ENCODE results near the gene TMEM47. TPM values are rescaled to one million over a fixed set of nuclear protein-coding genes. Genes with fewer than 3 reads are reported as not detected.

TMEM47 gene
- polyA plus RNA-seq, 1 donor (not counting 4 experiments of a cell fraction or from before 2014, with no cell fraction given): 0.16 TPM

DNA sequence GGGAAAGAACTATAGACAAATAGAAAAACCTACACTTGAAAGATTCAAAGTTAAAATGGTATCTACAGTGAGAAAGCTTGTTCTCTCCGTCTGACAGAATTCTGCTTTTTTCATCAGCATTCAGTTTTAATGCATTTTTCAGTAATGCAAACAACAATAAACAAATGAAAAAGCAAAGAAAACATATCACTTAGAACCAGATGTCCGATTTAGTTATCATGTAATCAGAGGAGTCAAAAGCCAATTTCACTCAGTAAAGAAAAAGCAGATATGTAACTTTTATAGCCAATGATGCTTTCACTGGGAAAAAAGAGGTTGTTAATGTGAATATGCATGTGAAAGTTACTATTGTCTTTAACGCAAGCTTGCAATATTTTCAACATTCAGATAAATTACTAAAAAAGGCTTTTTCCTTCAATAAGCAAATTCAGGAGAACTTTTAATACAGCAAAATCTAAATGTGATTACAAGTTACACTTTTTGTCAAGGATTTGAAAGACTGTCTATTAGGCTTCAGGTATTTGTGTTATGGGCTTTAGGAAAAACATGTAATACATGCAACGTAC is 70.7 kb downstream of the TMEM47 start:
- FAIRE-seq (no peak), DNase-seq (ENCODE audit: low read depth, low spot score) (no peak)
- no peak overlapping the region for H3K27ac ChIP-seq (ENCODE audit: control insufficient read depth, insufficient read depth, low read length)
- H3K4me3 ChIP-seq (ENCODE audit: control insufficient read depth in 2 of 3, extremely low read depth in 1 of 3, insufficient read depth in 2 of 3, low read depth in 1 of 3, low read length in 3 of 3): no peak overlapping the region
- no peaks in the 10 kb centered on the region for H4K20me1 ChIP-seq (ENCODE audit: control insufficient read depth, extremely low read depth, insufficient read depth, low read length)
- no peaks in the 10 kb centered on the region for H3K9me1 ChIP-seq (ENCODE audit: control insufficient read depth, extremely low read depth, insufficient read depth, low read length)
- H3K9ac ChIP-seq (ENCODE audit: control insufficient read depth, extremely low read depth, insufficient read depth, low read length): no peak overlapping the region
- H3K79me2 ChIP-seq (ENCODE audit: control insufficient read depth, insufficient read depth, low read length): no peaks in the 10 kb centered on the region
- H3K9me3 ChIP-seq (ENCODE audit: control insufficient read depth, low read depth, low read length): no peaks in the 10 kb centered on the region
- no peaks in the 10 kb centered on the region for H3K27me3 ChIP-seq (ENCODE audit: control insufficient read depth, extremely low read depth, insufficient read depth, low read length)
- dilution Hi-C loops (cut with MboI; ENCODE audit: extremely low pct_ligation_motif_present, low sequenced_read_pairs): no loop called here
- no peak overlapping the region for H2AFZ ChIP-seq (ENCODE audit: control insufficient read depth, low read length)
- H3K36me3 ChIP-seq (ENCODE audit: control insufficient read depth in 2 of 2, extremely low read depth in 1 of 2, insufficient read depth in 2 of 2, low read length in 2 of 2): no peaks in the 10 kb centered on the region
- no peaks in the 10 kb centered on the region for H3K4me1 ChIP-seq (ENCODE audit: control insufficient read depth, extremely low read depth, insufficient read depth, low read length)
- H3K4me2 ChIP-seq (ENCODE audit: control insufficient read depth, extremely low read depth, insufficient read depth, low read depth, low read length): no peak overlapping the region
- TF ChIP-seq, protein P1, sequence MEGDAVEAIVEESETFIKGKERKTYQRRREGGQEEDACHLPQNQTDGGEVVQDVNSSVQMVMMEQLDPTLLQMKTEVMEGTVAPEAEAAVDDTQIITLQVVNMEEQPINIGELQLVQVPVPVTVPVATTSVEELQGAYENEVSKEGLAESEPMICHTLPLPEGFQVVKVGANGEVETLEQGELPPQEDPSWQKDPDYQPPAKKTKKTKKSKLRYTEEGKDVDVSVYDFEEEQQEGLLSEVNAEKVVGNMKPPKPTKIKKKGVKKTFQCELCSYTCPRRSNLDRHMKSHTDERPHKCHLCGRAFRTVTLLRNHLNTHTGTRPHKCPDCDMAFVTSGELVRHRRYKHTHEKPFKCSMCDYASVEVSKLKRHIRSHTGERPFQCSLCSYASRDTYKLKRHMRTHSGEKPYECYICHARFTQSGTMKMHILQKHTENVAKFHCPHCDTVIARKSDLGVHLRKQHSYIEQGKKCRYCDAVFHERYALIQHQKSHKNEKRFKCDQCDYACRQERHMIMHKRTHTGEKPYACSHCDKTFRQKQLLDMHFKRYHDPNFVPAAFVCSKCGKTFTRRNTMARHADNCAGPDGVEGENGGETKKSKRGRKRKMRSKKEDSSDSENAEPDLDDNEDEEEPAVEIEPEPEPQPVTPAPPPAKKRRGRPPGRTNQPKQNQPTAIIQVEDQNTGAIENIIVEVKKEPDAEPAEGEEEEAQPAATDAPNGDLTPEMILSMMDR (optimal IDR thresholded peaks at IDR 0.05 in 1 of 3, IDR thresholded peaks at IDR 0.05 in 1 of 3, conservative IDR thresholded peaks at IDR 0.05 in 1 of 3; ENCODE audit: extremely low read depth in 1 of 3, insufficient read depth in 2 of 3, low read length in 3 of 3): no peak
- TF ChIP-seq EZH2 (IDR thresholded peaks at IDR 0.05; ENCODE audit: low read length): no peak

DNA sequence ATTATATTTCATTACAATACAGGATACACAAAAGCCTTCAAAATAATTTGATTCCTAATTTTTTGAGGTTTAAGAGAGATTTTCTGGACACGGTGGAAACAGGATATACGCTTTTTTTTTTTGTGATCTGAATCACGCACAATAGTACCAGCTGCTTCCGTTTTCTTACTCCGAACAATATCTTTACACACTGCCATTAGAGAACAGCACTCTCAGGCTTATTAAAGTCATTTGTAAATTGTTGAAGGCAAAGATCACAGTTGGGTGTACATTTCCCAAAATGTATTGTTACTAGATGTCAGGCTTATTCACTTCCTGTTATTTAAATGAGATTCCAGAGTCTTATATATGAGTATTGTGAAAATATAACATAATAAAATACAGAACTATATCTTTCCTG is 71.5 kb downstream of the TMEM47 start:
- dilution Hi-C loops (cut with MboI; ENCODE audit: extremely low pct_ligation_motif_present, low sequenced_read_pairs): no loop called here
- Histone ChIP-seq H3K27ac (ENCODE audit: control insufficient read depth, insufficient read depth, low read length) (no peak overlapping the region), H3K9me1 (ENCODE audit: control insufficient read depth, extremely low read depth, insufficient read depth, low read length) (no peaks in the 10 kb centered on the region), H3K79me2 (ENCODE audit: control insufficient read depth, insufficient read depth, low read length) (no peaks in the 10 kb centered on the region), H4K20me1 (ENCODE audit: control insufficient read depth, extremely low read depth, insufficient read depth, low read length) (no peaks in the 10 kb centered on the region), H2AFZ (ENCODE audit: control insufficient read depth, low read length) (no peak overlapping the region), H3K9me3 (ENCODE audit: control insufficient read depth, low read depth, low read length) (no peaks in the 10 kb centered on the region), H3K4me3 (ENCODE audit: control insufficient read depth in 2 of 3, extremely low read depth in 1 of 3, insufficient read depth in 2 of 3, low read depth in 1 of 3, low read length in 3 of 3) (no peak overlapping the region), H3K36me3 (ENCODE audit: control insufficient read depth in 2 of 2, extremely low read depth in 1 of 2, insufficient read depth in 2 of 2, low read length in 2 of 2) (no peaks in the 10 kb centered on the region), H3K9ac (ENCODE audit: control insufficient read depth, extremely low read depth, insufficient read depth, low read length) (no peak overlapping the region), H3K27me3 (ENCODE audit: control insufficient read depth, extremely low read depth, insufficient read depth, low read length) (no peaks in the 10 kb centered on the region), H3K4me1 (ENCODE audit: control insufficient read depth, extremely low read depth, insufficient read depth, low read length) (no peaks in the 10 kb centered on the region), H3K4me2 (ENCODE audit: control insufficient read depth, extremely low read depth, insufficient read depth, low read depth, low read length) (no peak overlapping the region)
- no peak for TF ChIP-seq EZH2 (IDR thresholded peaks at IDR 0.05; ENCODE audit: low read length)
- TF ChIP-seq, protein P1 (optimal IDR thresholded peaks at IDR 0.05 in 1 of 3, IDR thresholded peaks at IDR 0.05 in 1 of 3, conservative IDR thresholded peaks at IDR 0.05 in 1 of 3; ENCODE audit: extremely low read depth in 1 of 3, insufficient read depth in 2 of 3, low read length in 3 of 3): no peak
- FAIRE-seq (no peak), DNase-seq (ENCODE audit: low read depth, low spot score) (no peak)

Data from keratinocyte (primary cell).